ENCODE results near the gene RXFP3.
"Not testable (repeated sequence)": the region's sequence is repeated elsewhere in the genome, so short reads cannot be mapped to it uniquely, and the experiment has no call there.

DNA sequence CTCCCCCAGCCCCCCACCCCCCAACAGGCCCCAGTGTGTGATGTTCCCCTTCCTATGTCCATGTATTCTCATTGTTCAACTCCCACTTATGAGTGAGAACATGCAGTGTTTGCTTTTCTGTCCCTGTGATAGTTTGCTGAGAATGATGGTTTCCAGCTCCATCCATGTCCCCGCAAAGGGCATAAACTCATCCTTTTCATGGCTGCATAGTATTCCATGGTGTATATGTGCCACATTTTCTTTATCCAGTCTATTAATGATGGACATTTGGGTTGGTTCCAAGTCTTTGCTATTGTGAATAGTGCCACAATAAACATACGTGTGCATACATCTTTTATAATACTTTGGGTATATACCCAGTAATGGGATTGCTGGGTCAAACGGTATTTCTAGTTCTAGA is 21.3 kb upstream of the RXFP3 start:
- not testable (repeated sequence) for TF ChIP-seq CTCF, POLR2A (IDR thresholded peaks at IDR 0.05)

All from lower leg skin (tissue), 3 donors.